H1 (cell line): ENCODE measurements around the gene CCPG1. TPM values are rescaled to one million over a fixed set of nuclear protein-coding genes. Genes with fewer than 3 reads are reported as not detected.
A peak's percentile ranks its signal among the peaks of the same experiment; 100 is the strongest.

Source experiments
- CTCF ChIA-PET: fragments of 300-600 bp; sonication (Branson Sonifier 250); formaldehyde crosslinking; loops from one replicate; lab custom pipeline; 2021; ENCODE audit not compliant: partially characterized antibody; lab: Charles Lee
- POLR2A ChIA-PET: fragments of 300-600 bp; sonication (Branson Sonifier 250); formaldehyde crosslinking; loops from one replicate; lab custom pipeline; 2021; ENCODE audit warnings: inconsistent platforms; ENCODE audit not compliant: partially characterized antibody; lab: Charles Lee
- DNase-seq, 2 experiments: peaks; one replicate each; pipeline versions ENCODE4 v3.0.0 to v3.0.0-alpha.2; 2010 to 2022; ENCODE audit warnings: low spot score in 2 of 2, low read depth in 1 of 2, mixed read lengths in 1 of 2
- FAIRE-seq: peaks from 2 replicates; lab custom pipeline; 2011; peaks lifted over from hg19 to GRCh38; lab: Jason Lieb, UNC
- H2AFZ ChIP-seq: 2 replicates; pipeline ENCODE4 v1.8.1; 2012; ENCODE audit warnings: low read length, inconsistent platforms
- H2AK5ac ChIP-seq: 2 replicates; pipeline ENCODE4 v1.6.1; 2013; ENCODE audit warnings: low read depth, low read length
- H2BK120ac ChIP-seq: replicated peaks from 2 replicates; pipeline ENCODE3; 2013; ENCODE audit warnings: low read depth, low read length, inconsistent platforms
- H2BK12ac ChIP-seq: 2 replicates; pipeline ENCODE4 v1.6.1; 2013; ENCODE audit warnings: low read depth, low read length
- H2BK15ac ChIP-seq: 2 replicates; pipeline ENCODE4 v1.6.1; 2013; ENCODE audit warnings: low read length
- H2BK20ac ChIP-seq: 2 replicates; pipeline ENCODE4 v1.6.1; 2013; ENCODE audit warnings: low read length
- H2BK5ac ChIP-seq: 2 replicates; pipeline ENCODE4 v1.6.1; 2013; ENCODE audit warnings: low read depth, low read length
- H3K14ac ChIP-seq: 2 replicates; pipeline ENCODE4 v1.6.1; 2013; ENCODE audit warnings: inconsistent platforms; ENCODE audit not compliant: insufficient read length
- H3K18ac ChIP-seq: 2 replicates; pipeline ENCODE4 v1.6.1; 2013; ENCODE audit warnings: low read length; ENCODE audit errors: extremely low read depth
- H3K23ac ChIP-seq: 2 replicates; pipeline ENCODE4 v1.6.1; 2013; ENCODE audit warnings: inconsistent platforms; ENCODE audit not compliant: insufficient read length
- H3K23me2 ChIP-seq: 2 replicates; pipeline ENCODE4 v1.6.1; 2013; ENCODE audit warnings: low read depth, low read length
- H3K27ac ChIP-seq: 2 replicates; pipeline ENCODE4 v1.6.1; 2011; ENCODE audit warnings: low read depth, low read length, inconsistent platforms
- H3K27me3 ChIP-seq, 4 experiments: replicated peaks in 1 of 4; 1 replicate in 1 of 4; 2 replicates in 3 of 4; pipeline versions ENCODE4 v1.6.1 to v1.8.1; 2011 to 2013; ENCODE audit warnings: low read length in 3 of 4, mild to moderate bottlenecking in 3 of 4, inconsistent platforms in 2 of 4, mixed read lengths in 2 of 4, moderate library complexity in 1 of 4; ENCODE audit not compliant: control insufficient read depth in 3 of 4, insufficient read depth in 3 of 4; ENCODE audit errors: extremely low read depth in 1 of 4
- H3K36me3 ChIP-seq, 4 experiments: 2 replicates each; pipeline versions ENCODE4 v1.6.1 to v1.8.1; 2011 to 2013; ENCODE audit warnings: mild to moderate bottlenecking in 4 of 4, low read length in 3 of 4, moderate library complexity in 2 of 4, control low read depth in 1 of 4, inconsistent platforms in 1 of 4; ENCODE audit not compliant: insufficient read depth in 4 of 4, control insufficient read depth in 2 of 4
- H3K4ac ChIP-seq: replicated peaks from 2 replicates; pipeline ENCODE3; 2013; ENCODE audit warnings: low read length, low read depth, mixed read lengths, inconsistent platforms; ENCODE audit not compliant: insufficient read length
- H3K4me1 ChIP-seq, 4 experiments: replicated peaks in 1 of 4; 1 replicate in 1 of 4; 2 replicates in 3 of 4; pipeline versions ENCODE4 v1.6.1 to v1.8.1; 2011 to 2013; ENCODE audit warnings: low read length in 3 of 4, inconsistent platforms in 2 of 4, mixed read lengths in 1 of 4; ENCODE audit not compliant: insufficient read depth in 4 of 4, control insufficient read depth in 3 of 4
- H3K4me2 ChIP-seq, 2 experiments: 2 replicates each; pipeline versions ENCODE4 v1.6.1 to v1.8.1; 2011 to 2013; ENCODE audit warnings: low read depth in 2 of 2, low read length in 2 of 2, control low read depth in 1 of 2, inconsistent platforms in 1 of 2, mild to moderate bottlenecking in 1 of 2; ENCODE audit not compliant: insufficient read depth in 1 of 2
- H3K4me3 ChIP-seq, 4 experiments: fragments of 200-600, 300-600 bp in 1 of 4; sonication (generic), shearing (Covaris generic), sonication (Bioruptor Twin) in 1 of 4; 2 replicates each; pipeline versions ENCODE4 v1.5.1 to v1.8.1; 2011 to 2016; ENCODE audit warnings: low read length in 4 of 4, low read depth in 3 of 4, control low read depth in 2 of 4, inconsistent platforms in 2 of 4, mild to moderate bottlenecking in 2 of 4, mixed read lengths in 1 of 4, moderate library complexity in 1 of 4; ENCODE audit not compliant: insufficient read depth in 2 of 4; ENCODE audit errors: extremely low read depth in 1 of 4
- H3K56ac ChIP-seq: replicated peaks from 2 replicates; pipeline ENCODE3; 2013; ENCODE audit warnings: low read depth, mild to moderate bottlenecking, mixed read lengths, low read length, inconsistent platforms; ENCODE audit not compliant: insufficient read length
- H3K79me1 ChIP-seq: 2 replicates; pipeline ENCODE4 v1.6.1; 2013; ENCODE audit warnings: low read depth, low read length, control low read depth
- H3K79me2 ChIP-seq, 2 experiments: 2 replicates each; pipeline versions ENCODE4 v1.6.1 to v1.8.1; 2012 to 2013; ENCODE audit warnings: low read length in 2 of 2, mild to moderate bottlenecking in 2 of 2, inconsistent platforms in 1 of 2; ENCODE audit not compliant: insufficient read depth in 2 of 2, control insufficient read depth in 1 of 2
- H3K9ac ChIP-seq, 4 experiments: replicated peaks in 1 of 4; 1 replicate in 1 of 4; 2 replicates in 3 of 4; pipeline versions ENCODE4 v1.6.1 to v1.8.1; 2011 to 2013; ENCODE audit warnings: low read depth in 3 of 4, low read length in 3 of 4, control low read depth in 2 of 4, mild to moderate bottlenecking in 2 of 4, moderate library complexity in 2 of 4, inconsistent platforms in 1 of 4; ENCODE audit errors: extremely low read depth in 1 of 4
- H3K9me3 ChIP-seq, 2 experiments: 2 replicates each; pipeline versions ENCODE4 v1.6.1 to v1.8.1; 2012 to 2013; ENCODE audit warnings: mild to moderate bottlenecking in 2 of 2, moderate library complexity in 2 of 2, control low read depth in 1 of 2, inconsistent platforms in 1 of 2, low read depth in 1 of 2, low read length in 1 of 2, mixed read lengths in 1 of 2; ENCODE audit not compliant: insufficient read depth in 2 of 2
- H4K20me1 ChIP-seq, 2 experiments: replicated peaks in 1 of 2; 2 replicates each; pipeline versions ENCODE3 to v1.8.1; 2011 to 2013; ENCODE audit warnings: inconsistent platforms in 2 of 2, low read length in 2 of 2, mild to moderate bottlenecking in 1 of 2; ENCODE audit not compliant: insufficient read depth in 2 of 2, control insufficient read depth in 1 of 2
- H4K5ac ChIP-seq: 2 replicates; pipeline ENCODE4 v1.6.1; 2013; ENCODE audit warnings: low read length, low read depth, mixed read lengths, inconsistent platforms; ENCODE audit not compliant: insufficient read length
- H4K8ac ChIP-seq: 2 replicates; pipeline ENCODE4 v1.8.0; 2013; ENCODE audit warnings: mild to moderate bottlenecking, moderate library complexity, low read length, inconsistent platforms; ENCODE audit not compliant: insufficient read depth; ENCODE audit errors: extremely low read depth
- H4K91ac ChIP-seq: replicated peaks from 2 replicates; pipeline ENCODE3; 2013; ENCODE audit warnings: low read length, mixed read lengths, inconsistent platforms; ENCODE audit not compliant: insufficient read length
- BCL11A ChIP-seq, 2 experiments: IDR thresholded peaks; one replicate each; pipeline ENCODE4 v1.6.1; 2011; ENCODE audit warnings: low read depth in 2 of 2, low read length in 2 of 2, mild to moderate bottlenecking in 2 of 2
- JUN ChIP-seq: IDR thresholded peaks from 2 replicates; pipeline ENCODE4 v1.6.1; 2011; ENCODE audit warnings: low read depth, mild to moderate bottlenecking, improper control_type of control experiment, low read length
- KDM1A ChIP-seq: fragments of 200-600, 300-600 bp; sonication (generic); IDR thresholded peaks from 2 replicates; pipeline ENCODE4 v1.7.1; 2016; ENCODE audit warnings: mild to moderate bottlenecking, low read length, borderline replicate concordance
- SP4 ChIP-seq: IDR thresholded peaks from 2 replicates; pipeline ENCODE4 v1.6.1; 2012; ENCODE audit warnings: low read length, inconsistent platforms
- WGBS, 2 experiments: shearing (Covaris generic) in 1 of 2; methylation state at CpG; one replicate each; pipeline versions ENCODE4 v1.1.6 to v1.1.7; 2013 to 2015; ENCODE audit warnings: low lambda C conversion rate in 2 of 2, mixed read lengths in 2 of 2, inconsistent platforms in 1 of 2, low coverage in 1 of 2, missing lambda C conversion rate in 1 of 2; ENCODE audit not compliant: insufficient replicate concordance in 2 of 2, insufficient coverage in 1 of 2, insufficient read length in 1 of 2; ENCODE audit errors: extremely low coverage in 1 of 2, missing lambda C conversion rate in 1 of 2; 5-methylcytosine and 5-hydroxymethylcytosine counted together
- long read RNA-seq, 2 experiments: library from RNA in 1 of 2; library from capped mRNA in 1 of 2; stranded (forward); transcript quantifications; one replicate each; pipeline ENCODE4 v2.0.0, GENCODE V29; 2021; ENCODE audit warnings: inconsistent platforms in 1 of 2
- polyA minus RNA-seq, 3 experiments: library from RNA; depleted of rRNA, polyadenylated mRNA; stranded (reverse); fragments of >200 nt; gene quantifications; 1 replicate in 2 of 3; 2 replicates in 1 of 3; pipeline ENCODE4 v1.2.3, GENCODE V29; 2011
- polyA plus RNA-seq, 7 experiments: library from polyadenylated mRNA; depleted of rRNA in 3 of 7; stranded (reverse) in 5 of 7; unstranded in 2 of 7; fragments of >200 nt in 5 of 7; fragments of 200-250 nt in 2 of 7; gene quantifications; 1 replicate in 5 of 7; 2 replicates in 1 of 7; 4 replicates in 1 of 7; pipeline versions ENCODE4 v1.2.1 to v1.2.3, GENCODE V29; 2011 to 2013; ENCODE audit warnings: missing spikeins in 2 of 7, mixed read lengths in 2 of 7
- total RNA-seq: library from RNA; stranded (reverse); fragmentation: NEBNext Ultra II Directional; extraction: Animal tissue kit (Norgen Biotek cat#: 25700); gene quantifications from 2 replicates; pipeline ENCODE4 v1.2.1, GENCODE V29; 2021

Gene CCPG1, protein sequence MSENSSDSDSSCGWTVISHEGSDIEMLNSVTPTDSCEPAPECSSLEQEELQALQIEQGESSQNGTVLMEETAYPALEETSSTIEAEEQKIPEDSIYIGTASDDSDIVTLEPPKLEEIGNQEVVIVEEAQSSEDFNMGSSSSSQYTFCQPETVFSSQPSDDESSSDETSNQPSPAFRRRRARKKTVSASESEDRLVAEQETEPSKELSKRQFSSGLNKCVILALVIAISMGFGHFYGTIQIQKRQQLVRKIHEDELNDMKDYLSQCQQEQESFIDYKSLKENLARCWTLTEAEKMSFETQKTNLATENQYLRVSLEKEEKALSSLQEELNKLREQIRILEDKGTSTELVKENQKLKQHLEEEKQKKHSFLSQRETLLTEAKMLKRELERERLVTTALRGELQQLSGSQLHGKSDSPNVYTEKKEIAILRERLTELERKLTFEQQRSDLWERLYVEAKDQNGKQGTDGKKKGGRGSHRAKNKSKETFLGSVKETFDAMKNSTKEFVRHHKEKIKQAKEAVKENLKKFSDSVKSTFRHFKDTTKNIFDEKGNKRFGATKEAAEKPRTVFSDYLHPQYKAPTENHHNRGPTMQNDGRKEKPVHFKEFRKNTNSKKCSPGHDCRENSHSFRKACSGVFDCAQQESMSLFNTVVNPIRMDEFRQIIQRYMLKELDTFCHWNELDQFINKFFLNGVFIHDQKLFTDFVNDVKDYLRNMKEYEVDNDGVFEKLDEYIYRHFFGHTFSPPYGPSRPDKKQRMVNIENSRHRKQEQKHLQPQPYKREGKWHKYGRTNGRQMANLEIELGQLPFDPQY
- total RNA-seq (13.2 and 13.4 TPM in 2 replicates), polyA plus RNA-seq (2011; rRNA removed) (1.8 and 2.3 TPM in 2 replicates), polyA minus RNA-seq (2011; rRNA and poly(A)+ RNA removed) (6.1 and 18.5 TPM in 2 replicates)
- polyA plus RNA-seq (2011; cell fraction: cytosol; rRNA removed) = 4.2 TPM
- polyA plus RNA-seq (2011; cell fraction: nucleus; rRNA removed) = 2.5 TPM
- polyA plus RNA-seq (2012, experiment 1 of 2) = 5.8 to 8.6 TPM (median 6.7 TPM) in 4 replicates
- polyA plus RNA-seq (2012, experiment 2 of 2) = 0.30 TPM
- polyA plus RNA-seq (2013, experiment 1 of 2) = 21.9 TPM
- 24.8 TPM for polyA plus RNA-seq (2013, experiment 2 of 2)
- 8.8 TPM for polyA minus RNA-seq (2011; cell fraction: cytosol; rRNA and poly(A)+ RNA removed)
- polyA minus RNA-seq (2011; cell fraction: nucleus; rRNA and poly(A)+ RNA removed) = 8.3 TPM
- long read RNA-seq, experiment 1, full-length matches to known transcripts = 3 of 3 reads
- long read RNA-seq, experiment 1, partial matches to known transcripts = 0 of 3 reads
- long read RNA-seq, experiment 1, other reads (novel, unspliced or antisense) = 0 of 3 reads
- long read RNA-seq, experiment 2, full-length matches to known transcripts = 9 of 10 reads
- long read RNA-seq, experiment 2, partial matches to known transcripts = 0 of 10 reads
- long read RNA-seq, experiment 2, other reads (novel, unspliced or antisense) = 1 of 10 reads

DNA sequence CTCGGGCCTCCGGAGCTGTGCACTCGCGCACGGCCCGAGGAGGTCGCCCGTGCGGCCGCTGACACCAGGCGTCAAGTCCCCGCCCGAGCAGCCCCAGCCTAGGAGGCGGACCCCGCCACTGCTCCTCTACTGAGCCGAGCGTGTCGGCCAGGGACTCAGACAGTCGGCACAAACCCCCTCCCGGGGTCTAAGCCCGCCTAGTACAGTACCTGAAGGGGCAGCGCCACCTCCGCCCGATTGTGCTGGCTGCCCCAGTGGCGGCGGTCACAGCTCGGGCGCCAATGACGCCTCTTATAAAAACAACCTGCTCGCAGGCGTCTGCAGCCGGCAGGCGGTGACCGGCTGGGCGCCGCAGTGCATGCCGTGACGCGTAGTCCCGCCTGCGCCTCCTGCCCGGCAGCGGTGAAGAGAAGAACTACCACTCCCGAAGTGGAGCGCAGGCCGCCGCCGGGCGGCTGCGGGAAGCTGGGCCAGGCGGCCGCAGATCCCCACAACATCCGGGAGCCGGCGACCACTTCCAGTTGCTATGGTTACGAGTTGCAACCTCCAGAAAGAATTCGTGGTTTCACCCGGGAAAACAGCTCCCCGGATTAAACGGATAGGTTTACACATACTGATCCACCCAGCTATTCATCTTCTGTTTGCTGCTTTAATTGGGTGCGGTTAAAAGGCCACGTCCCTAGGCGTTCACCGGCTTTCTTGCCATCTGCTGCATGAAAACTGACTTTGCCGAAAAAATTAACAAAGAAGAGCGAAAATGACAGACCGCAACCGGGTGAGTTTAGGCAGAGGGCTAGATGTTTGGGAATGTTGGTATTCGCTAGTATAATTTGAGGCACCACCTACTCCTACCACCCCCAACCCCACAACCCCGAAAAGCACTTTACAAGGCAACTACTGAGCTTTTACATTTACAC is at the start of gene CCPG1, which contains the start of gene PIERCE2:
TSS of gene CCPG1 (minus strand) at position 348 of the 917 bp plus-strand sequence. CDS start 18,935 bp downstream, outside the sequence.
TSS of gene PIERCE2 (plus strand) at position 484 of the 917 bp plus-strand sequence. CDS start at position 758, 274 bp downstream.
- Histone ChIP-seq H2AFZ (peak within 1 kb of the TSS; percentile 92), H2BK12ac (0 out of 2 replicates have a peak within 1 kb of the TSS, but pooled peaks have one; percentile 53), H4K8ac (0 out of 2 replicates have a peak within 1 kb of the TSS, but pooled peaks have one; percentile 22), H4K5ac (no peak within 1 kb of the TSS), H3K36me3 (no peaks in the 10 kb centered on the region), H3K79me2 (no peaks in the 10 kb centered on the region), H3K9me3 (no peaks in the 10 kb centered on the region), H2BK5ac (peak within 1 kb of the TSS; percentile 40; the same call in 1 of the 2 replicates), H3K14ac (no peak within 1 kb of the TSS), H3K4me2 (peak within 1 kb of the TSS; percentile 90 to 93), H4K20me1 (no peaks in the 10 kb centered on the region), H3K4me3 (peak within 1 kb of the TSS; percentile 62 to 84 (median 77)), H3K4me1 (no peaks in the 10 kb centered on the region; a peak in 1 of 7 replicates), H3K4ac (no peak within 1 kb of the TSS), H3K79me1 (no peaks in the 10 kb centered on the region), H3K9ac (peak within 1 kb of the TSS; percentile 20 to 64 (median 57)), H3K56ac (no peak within 1 kb of the TSS), H3K23me2 (peaks cover 11% of the 10 kb centered on the region; the same call in 1 of the 2 replicates), H3K23ac (no peak within 1 kb of the TSS), H4K91ac (no peak within 1 kb of the TSS), H2AK5ac (no peak within 1 kb of the TSS), H3K27ac (peak within 1 kb of the TSS; percentile 35; the same call in 1 of the 2 replicates), H2BK20ac (no peak within 1 kb of the TSS), H3K18ac (peak within 1 kb of the TSS; percentile 60), H2BK120ac (peak within 1 kb of the TSS; percentile 54), H3K27me3 (no peaks in the 10 kb centered on the region), H2BK15ac (no peak within 1 kb of the TSS)
- CTCF ChIA-PET = interaction anchor here (0.5 to 2.3 kb wide), 25 partner anchors 9 to 1249 kb away, joined by 3 to 24 read pairs (median 3); partner anchors contain the start of genes PIGB and PIGBOS1
- POLR2A ChIA-PET = interaction anchor here (0.6 to 1.8 kb wide), 6 partner anchors 12 to 212 kb away, joined by 3 to 9 read pairs (median 4); partner anchors contain the start of genes PIGB, PIGBOS1 and RSL24D1
- FAIRE-seq (no peak), DNase-seq (peak; percentile 92 to 93)
- WGBS, 2 experiments = 3% methylated on average over 56 of the region's 70 CpGs; no CpG with 5 or more reads in 1 of the 2 experiments
- TF ChIP-seq JUN = no peak
- no peak for TF ChIP-seq KDM1A
- no peak for TF ChIP-seq SP4
- TF ChIP-seq BCL11A (IDR thresholded peaks at IDR 0.05; ENCODE audit: low read depth in 2 of 2, low read length in 2 of 2) = no peak
